AG04450 (cell line): ENCODE results near the gene GCN1. TPM values are rescaled to one million over a fixed set of nuclear protein-coding genes. Genes with fewer than 3 reads are reported as not detected.

ENCODE experiments used
- CTCF ChIA-PET: fragments of 300-600, 350-600 bp; formaldehyde crosslinking; extraction: SDS; loops from one replicate; lab custom pipeline; 2022; ENCODE audit warnings: antibody characterized with exemption, inconsistent platforms; lab: Charles Lee
- POLR2A ChIA-PET: fragments of 350-600 bp; formaldehyde crosslinking; extraction: SDS; loops from one replicate; lab custom pipeline; 2021; ENCODE audit warnings: antibody characterized with exemption, inconsistent platforms; lab: Yijun Ruan, JAX
- DNase-seq: peaks from one replicate; pipeline ENCODE4 v3.0.0-alpha.2; 2011; ENCODE audit warnings: low read depth, low spot score
- H3K27ac ChIP-seq: one replicate; pipeline ENCODE4 v1.5.1; 2012; ENCODE audit warnings: low read depth, low read length, control low read depth
- H3K27me3 ChIP-seq: one replicate; pipeline ENCODE4 v1.6.0; 2012; ENCODE audit warnings: low read length; ENCODE audit not compliant: control insufficient read depth, insufficient read depth
- H3K4me3 ChIP-seq: 2 replicates; pipeline ENCODE4 v1.5.1; 2011; ENCODE audit warnings: mild to moderate bottlenecking, low read depth, low read length, control low read depth
- H3K9me3 ChIP-seq: 2 replicates; pipeline ENCODE4 v1.5.1; 2012; ENCODE audit warnings: low read length; ENCODE audit not compliant: control insufficient read depth, insufficient read depth
- polyA plus RNA-seq: library from polyadenylated mRNA; depleted of rRNA; stranded (reverse); fragments of >200 nt; gene quantifications from 2 replicates; pipeline ENCODE4 v1.2.3, GENCODE V29; 2011
- TF ChIP-seq, protein P1 (sequence below): IDR thresholded peaks from 2 replicates; pipeline ENCODE4 v1.5.1; 2011; ENCODE audit warnings: low read depth, low read length, control low read depth, inconsistent platforms

Gene GCN1
- polyA plus RNA-seq, 1 experiment: 44.5 TPM

DNA sequence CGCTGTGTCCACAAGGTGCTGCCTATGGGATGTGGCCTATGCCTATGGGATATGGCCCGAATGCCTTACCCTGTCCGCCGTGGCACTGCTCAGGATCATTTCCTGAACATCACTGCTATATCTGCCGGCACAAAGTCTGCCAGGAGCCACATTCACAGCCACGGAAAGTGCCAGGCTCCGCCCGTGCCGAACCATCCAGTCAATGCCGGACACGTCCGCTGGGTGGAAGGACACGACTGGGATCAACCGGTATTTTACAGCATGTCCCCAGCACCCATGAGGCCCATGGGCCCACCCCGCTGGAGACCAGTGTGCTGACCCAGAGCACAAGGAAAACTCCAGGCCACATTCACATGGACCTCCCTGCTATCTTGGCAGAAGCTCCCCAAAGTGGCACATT lies 63.4 kb downstream of the GCN1 start:
- Histone ChIP-seq H3K27ac (no peak overlapping the region), H3K9me3 (no peaks in the 10 kb centered on the region), H3K4me3 (no peak overlapping the region), H3K27me3 (no peaks in the 10 kb centered on the region)
- ChIA-PET CTCF (no interaction called here), POLR2A (no interaction called here)
- TF ChIP-seq, protein P1, sequence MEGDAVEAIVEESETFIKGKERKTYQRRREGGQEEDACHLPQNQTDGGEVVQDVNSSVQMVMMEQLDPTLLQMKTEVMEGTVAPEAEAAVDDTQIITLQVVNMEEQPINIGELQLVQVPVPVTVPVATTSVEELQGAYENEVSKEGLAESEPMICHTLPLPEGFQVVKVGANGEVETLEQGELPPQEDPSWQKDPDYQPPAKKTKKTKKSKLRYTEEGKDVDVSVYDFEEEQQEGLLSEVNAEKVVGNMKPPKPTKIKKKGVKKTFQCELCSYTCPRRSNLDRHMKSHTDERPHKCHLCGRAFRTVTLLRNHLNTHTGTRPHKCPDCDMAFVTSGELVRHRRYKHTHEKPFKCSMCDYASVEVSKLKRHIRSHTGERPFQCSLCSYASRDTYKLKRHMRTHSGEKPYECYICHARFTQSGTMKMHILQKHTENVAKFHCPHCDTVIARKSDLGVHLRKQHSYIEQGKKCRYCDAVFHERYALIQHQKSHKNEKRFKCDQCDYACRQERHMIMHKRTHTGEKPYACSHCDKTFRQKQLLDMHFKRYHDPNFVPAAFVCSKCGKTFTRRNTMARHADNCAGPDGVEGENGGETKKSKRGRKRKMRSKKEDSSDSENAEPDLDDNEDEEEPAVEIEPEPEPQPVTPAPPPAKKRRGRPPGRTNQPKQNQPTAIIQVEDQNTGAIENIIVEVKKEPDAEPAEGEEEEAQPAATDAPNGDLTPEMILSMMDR: no peak
- no peak for DNase-seq

DNA sequence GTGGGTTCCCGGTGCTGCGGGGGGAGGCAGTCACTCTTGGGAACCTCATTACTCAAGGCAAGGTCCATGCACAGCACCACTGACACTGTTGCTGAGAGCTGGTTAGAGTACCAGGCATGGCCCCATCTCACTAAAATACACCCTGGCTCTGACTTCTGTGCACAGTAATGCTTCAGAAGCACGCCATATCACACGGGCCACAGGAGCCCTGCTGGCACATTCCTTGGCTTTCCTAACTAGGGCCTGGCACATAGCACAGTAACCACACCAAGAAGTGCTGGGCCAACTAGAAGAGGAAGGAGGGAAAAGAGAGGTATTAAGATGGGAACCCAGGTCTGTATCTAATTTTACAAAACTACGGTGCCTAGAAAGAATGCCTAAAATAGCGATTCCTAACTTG lies 64.5 kb downstream of the GCN1 start:
- TF ChIP-seq, protein P1: no peak
- POLR2A ChIA-PET: no interaction called here
- no peak overlapping the region for H3K4me3 ChIP-seq
- no peaks in the 10 kb centered on the region for H3K9me3 ChIP-seq
- CTCF ChIA-PET: no interaction called here
- H3K27me3 ChIP-seq: no peaks in the 10 kb centered on the region
- no peak overlapping the region for H3K27ac ChIP-seq
- DNase-seq: no peak

DNA sequence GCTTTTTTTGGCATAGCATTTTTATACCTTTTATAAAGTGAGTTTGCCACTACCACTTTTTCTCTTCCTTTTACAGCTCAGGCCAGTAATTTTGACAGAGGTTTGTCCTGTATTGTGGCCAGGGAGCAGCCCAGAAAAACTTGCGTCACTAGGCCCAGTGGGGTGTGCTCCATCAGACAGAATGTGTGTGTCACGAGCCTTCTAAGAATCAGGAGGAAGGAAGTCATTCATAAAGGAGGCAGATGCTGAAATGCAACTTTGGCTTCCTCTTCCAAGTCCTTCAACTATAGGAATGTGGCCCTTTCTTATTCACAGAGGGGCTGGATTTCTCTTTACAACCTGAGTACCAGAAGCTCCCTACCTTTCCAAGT lies 67.9 kb downstream of the GCN1 start:
- DNase-seq: no peak
- no peaks in the 10 kb centered on the region for H3K27me3 ChIP-seq
- no peak overlapping the region for H3K4me3 ChIP-seq
- TF ChIP-seq, protein P1: no peak
- no peak overlapping the region for H3K27ac ChIP-seq
- H3K9me3 ChIP-seq: no peaks in the 10 kb centered on the region
- ChIA-PET POLR2A (interaction anchor here (0.9 to 1.9 kb wide), 3 partner anchors 10 to 75 kb away, joined by 3 to 6 read pairs (median 6); partner anchors contain the start of genes RAB35 and RPLP0), CTCF (no interaction called here)

DNA sequence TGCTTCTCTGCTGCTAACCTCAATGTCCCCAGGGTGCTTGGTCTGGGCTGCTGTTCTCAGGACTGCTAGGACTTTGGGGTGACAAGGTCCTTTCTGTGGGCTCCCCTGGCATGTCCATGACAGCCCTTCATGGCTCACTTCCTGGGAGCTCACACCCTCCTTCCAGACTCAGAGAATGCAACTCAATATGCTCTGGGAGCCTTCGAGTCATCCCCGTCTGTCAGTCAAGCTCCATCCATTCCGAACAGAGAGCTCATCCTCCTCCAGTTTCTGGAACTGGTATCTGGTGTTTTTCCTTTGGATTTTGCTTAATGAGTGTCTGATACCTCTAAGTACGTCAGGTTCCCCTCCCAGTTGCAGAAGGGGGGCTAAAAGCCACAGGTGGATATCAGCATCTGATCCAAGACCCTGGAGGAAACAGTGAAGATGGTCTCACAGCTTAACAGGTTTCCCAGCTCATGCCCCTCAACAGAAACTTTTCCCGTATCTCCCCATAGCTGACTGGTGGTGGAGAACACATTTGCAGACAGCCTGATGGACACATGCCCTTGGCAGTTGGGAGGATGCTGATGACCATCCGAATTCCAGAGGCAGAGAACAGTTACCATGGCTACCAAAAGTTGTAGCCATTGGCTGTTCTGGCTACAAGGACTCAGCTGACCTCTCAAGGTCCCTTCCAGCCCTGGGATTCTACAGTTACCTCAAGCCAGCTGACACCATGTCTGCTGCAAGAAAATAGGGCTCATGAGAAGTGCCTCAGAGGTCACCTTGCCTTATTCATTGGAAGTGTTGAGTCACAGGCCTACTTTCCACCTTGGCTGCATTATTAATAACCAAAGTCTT lies 68.5 kb downstream of the GCN1 start:
- ChIA-PET POLR2A (interaction anchor here (0.9 to 1.9 kb wide), 5 partner anchors 9 to 166 kb away, joined by 3 to 6 read pairs (median 6); partner anchors contain the start of genes RAB35, RNU4-2 and RPLP0), CTCF (no interaction called here)
- no peak for DNase-seq
- TF ChIP-seq, protein P1: no peak
- H3K27ac ChIP-seq: peak overlapping the region; percentile 11
- H3K9me3 ChIP-seq: no peaks in the 10 kb centered on the region
- no peaks in the 10 kb centered on the region for H3K27me3 ChIP-seq
- H3K4me3 ChIP-seq: no peak overlapping the region

DNA sequence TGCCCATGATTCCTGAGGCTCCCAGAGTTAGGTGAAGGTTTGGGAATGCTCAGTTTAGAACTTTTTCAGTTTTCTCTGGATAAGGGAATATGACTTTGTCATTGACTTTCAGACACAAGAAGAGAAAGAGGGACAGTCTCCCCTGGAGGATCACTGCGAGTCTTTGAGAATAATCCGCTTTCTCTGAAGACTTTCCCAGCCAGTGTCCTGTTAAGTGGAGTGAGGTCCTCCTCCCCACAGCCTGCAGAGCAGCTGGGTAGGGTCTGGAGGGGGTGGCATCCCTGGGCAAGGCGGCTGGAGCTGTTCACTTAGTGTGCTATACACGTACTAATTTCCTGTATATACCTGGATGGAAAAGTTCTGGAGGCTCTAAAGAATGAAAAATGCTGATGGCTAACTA lies 69.5 kb downstream of the GCN1 start:
- TF ChIP-seq, protein P1: no peak
- no peak for DNase-seq
- CTCF ChIA-PET: no interaction called here
- Histone ChIP-seq H3K27me3 (no peaks in the 10 kb centered on the region), H3K27ac (no peak overlapping the region), H3K9me3 (no peaks in the 10 kb centered on the region), H3K4me3 (no peak overlapping the region)
- POLR2A ChIA-PET: interaction anchor here (1.9 kb wide), 1 partner anchor 8 kb away, joined by 6 read pairs; the partner anchor contains the start of gene RAB35
